Measurements from ENCODE around the gene PRSS23. TPM values are rescaled to one million over a fixed set of nuclear protein-coding genes. Genes with fewer than 3 reads are reported as not detected.

Gene PRSS23
- total RNA-seq, 2 donors from 2014 or later, result 2.4 to 3.3 TPM

DNA sequence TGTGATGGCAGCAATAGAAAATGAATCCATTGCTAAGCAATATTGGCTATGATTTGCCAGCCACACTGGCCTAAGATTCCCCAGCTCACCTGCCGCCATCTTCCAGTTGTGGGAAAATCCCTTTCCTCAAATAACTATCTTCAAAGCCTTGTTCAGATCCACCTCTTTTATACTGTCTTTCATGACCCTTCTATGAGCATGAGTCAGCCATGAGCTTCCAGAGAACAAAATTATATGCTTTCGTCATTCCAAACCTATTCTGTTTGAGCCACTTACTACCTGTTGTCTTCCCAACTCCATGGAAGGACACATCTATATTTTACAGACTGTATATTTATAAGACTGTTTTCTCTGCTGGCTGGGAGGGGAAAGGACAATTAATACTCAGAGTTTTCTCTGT lies 25.0 kb upstream of the PRSS23 start:
- Histone ChIP-seq H3K4me1 (ENCODE audit: control insufficient read depth, insufficient read depth, low read length) (peaks cover 3% of the 10 kb centered on the region), H3K36me3 (ENCODE audit: control insufficient read depth, insufficient read depth, low read length) (no peaks in the 10 kb centered on the region), H3K9ac (ENCODE audit: extremely low read depth, low read length, poor library complexity, severe bottlenecking) (no peak overlapping the region), H3K9me3 (ENCODE audit: control insufficient read depth, low read length) (peaks cover 8% of the 10 kb centered on the region), H3K4me3 (ENCODE audit: low read length) (no peak overlapping the region), H3K27ac (ENCODE audit: low read depth, low read length) (no peak overlapping the region), H3K27me3 (ENCODE audit: control insufficient read depth, insufficient read depth, low read length, poor library complexity, severe bottlenecking) (no peaks in the 10 kb centered on the region)
- H3K4me1 Mint-ChIP-seq, result no peaks in the 10 kb centered on the region
- TF ChIP-seq, protein P1, sequence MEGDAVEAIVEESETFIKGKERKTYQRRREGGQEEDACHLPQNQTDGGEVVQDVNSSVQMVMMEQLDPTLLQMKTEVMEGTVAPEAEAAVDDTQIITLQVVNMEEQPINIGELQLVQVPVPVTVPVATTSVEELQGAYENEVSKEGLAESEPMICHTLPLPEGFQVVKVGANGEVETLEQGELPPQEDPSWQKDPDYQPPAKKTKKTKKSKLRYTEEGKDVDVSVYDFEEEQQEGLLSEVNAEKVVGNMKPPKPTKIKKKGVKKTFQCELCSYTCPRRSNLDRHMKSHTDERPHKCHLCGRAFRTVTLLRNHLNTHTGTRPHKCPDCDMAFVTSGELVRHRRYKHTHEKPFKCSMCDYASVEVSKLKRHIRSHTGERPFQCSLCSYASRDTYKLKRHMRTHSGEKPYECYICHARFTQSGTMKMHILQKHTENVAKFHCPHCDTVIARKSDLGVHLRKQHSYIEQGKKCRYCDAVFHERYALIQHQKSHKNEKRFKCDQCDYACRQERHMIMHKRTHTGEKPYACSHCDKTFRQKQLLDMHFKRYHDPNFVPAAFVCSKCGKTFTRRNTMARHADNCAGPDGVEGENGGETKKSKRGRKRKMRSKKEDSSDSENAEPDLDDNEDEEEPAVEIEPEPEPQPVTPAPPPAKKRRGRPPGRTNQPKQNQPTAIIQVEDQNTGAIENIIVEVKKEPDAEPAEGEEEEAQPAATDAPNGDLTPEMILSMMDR (conservative IDR thresholded peaks at IDR 0.05), result no peak
- WGBS, 2 experiments (ENCODE audit: insufficient coverage in 1 of 2, insufficient read length in 1 of 2), result 91 to 100% methylated on average over 1 to 2 of the region's 2 CpGs
- DNase-seq, result no peak
- no peak overlapping the region for H3K4me3 Mint-ChIP-seq
- H3K27me3 Mint-ChIP-seq (ENCODE audit: insufficient read depth), result peaks cover 6% of the 10 kb centered on the region
- H3K9me3 Mint-ChIP-seq, result peaks cover 16% of the 10 kb centered on the region
- H3K36me3 Mint-ChIP-seq (ENCODE audit: low read depth), result no peaks in the 10 kb centered on the region
- H3K27ac Mint-ChIP-seq, result no peak overlapping the region

DNA sequence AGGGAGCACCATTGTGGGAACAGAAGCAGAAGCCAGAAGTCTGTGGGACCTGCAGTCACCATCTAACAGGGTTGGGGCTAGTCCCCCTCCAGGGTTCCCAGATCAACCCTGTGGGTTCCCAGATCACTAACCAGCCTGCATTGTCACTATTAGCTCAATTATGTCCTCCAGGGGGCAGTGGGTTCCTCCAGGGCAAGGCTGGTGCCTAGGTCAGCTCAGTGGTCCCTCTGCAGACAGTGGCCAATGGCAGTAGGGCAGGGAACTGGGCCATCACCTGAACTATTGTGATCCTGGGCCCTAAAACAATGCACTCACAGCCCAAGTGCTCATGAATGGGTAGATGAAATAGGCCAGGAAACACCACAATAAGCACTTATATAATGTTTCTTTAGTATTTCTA lies 18.8 kb upstream of the PRSS23 start:
- peaks cover 11% of the 10 kb centered on the region for H3K4me1 Mint-ChIP-seq
- TF ChIP-seq, protein P1 (conservative IDR thresholded peaks at IDR 0.05), result peak; percentile 64
- DNase-seq, result peak; percentile 75

DNA sequence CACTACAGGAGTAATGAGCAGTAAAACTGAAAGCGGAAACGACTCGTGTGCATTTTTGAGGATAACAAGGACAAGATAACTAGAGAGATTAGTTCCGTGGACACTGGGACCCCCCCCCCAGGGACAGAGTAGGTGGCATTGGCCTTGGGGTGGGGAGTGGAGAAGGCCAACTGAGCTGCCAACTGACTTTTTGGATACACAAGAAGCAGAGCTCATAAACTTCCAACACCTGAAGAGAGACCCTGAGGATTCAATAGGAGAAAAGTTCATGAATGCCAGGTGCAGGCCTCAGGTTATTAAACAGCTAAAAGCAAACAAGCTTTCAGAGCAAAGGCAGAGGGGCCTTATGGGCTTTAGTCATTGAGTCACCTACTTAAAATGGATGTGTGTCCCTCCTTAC lies 17.6 kb upstream of the PRSS23 start:
- WGBS, 2 experiments (ENCODE audit: insufficient coverage in 1 of 2, insufficient read length in 1 of 2), result 90 to 100% methylated on average over 4 of the region's 4 CpGs
- Mint-ChIP-seq H3K36me3 (ENCODE audit: low read depth) (no peaks in the 10 kb centered on the region), H3K27me3 (ENCODE audit: insufficient read depth) (peaks cover 8% of the 10 kb centered on the region), H3K4me1 (peaks cover 11% of the 10 kb centered on the region), H3K4me3 (no peak overlapping the region), H3K9me3 (no peaks in the 10 kb centered on the region), H3K27ac (no peak overlapping the region)
- Histone ChIP-seq H3K9me3 (ENCODE audit: control insufficient read depth, low read length) (no peaks in the 10 kb centered on the region), H3K36me3 (ENCODE audit: control insufficient read depth, insufficient read depth, low read length) (no peaks in the 10 kb centered on the region), H3K4me1 (ENCODE audit: control insufficient read depth, insufficient read depth, low read length) (peaks cover 4% of the 10 kb centered on the region), H3K27me3 (ENCODE audit: control insufficient read depth, insufficient read depth, low read length, poor library complexity, severe bottlenecking) (peaks cover 6% of the 10 kb centered on the region), H3K27ac (ENCODE audit: low read depth, low read length) (no peak overlapping the region), H3K9ac (ENCODE audit: extremely low read depth, low read length, poor library complexity, severe bottlenecking) (no peak overlapping the region), H3K4me3 (ENCODE audit: low read length) (no peak overlapping the region)
- no peak for DNase-seq
- TF ChIP-seq, protein P1 (conservative IDR thresholded peaks at IDR 0.05), result no peak

More for the DNA sequence above, 18.8 kb upstream of the PRSS23 start:
- Mint-ChIP-seq H3K27me3 (ENCODE audit: insufficient read depth) (peaks cover 2% of the 10 kb centered on the region), H3K9me3 (no peaks in the 10 kb centered on the region), H3K36me3 (ENCODE audit: low read depth) (no peaks in the 10 kb centered on the region), H3K27ac (peak overlapping the region; percentile 44), H3K4me3 (no peak overlapping the region)
- Histone ChIP-seq H3K4me1 (ENCODE audit: control insufficient read depth, insufficient read depth, low read length) (peaks cover 4% of the 10 kb centered on the region), H3K36me3 (ENCODE audit: control insufficient read depth, insufficient read depth, low read length) (no peaks in the 10 kb centered on the region), H3K9ac (ENCODE audit: extremely low read depth, low read length, poor library complexity, severe bottlenecking) (no peak overlapping the region), H3K9me3 (ENCODE audit: control insufficient read depth, low read length) (no peaks in the 10 kb centered on the region), H3K4me3 (ENCODE audit: low read length) (no peak overlapping the region), H3K27ac (ENCODE audit: low read depth, low read length) (no peak overlapping the region), H3K27me3 (ENCODE audit: control insufficient read depth, insufficient read depth, low read length, poor library complexity, severe bottlenecking) (no peaks in the 10 kb centered on the region)
